Liver (tissue), 3 donors: ENCODE results near the gene LAMB4.

Experiments used
- CTCF ChIP-seq: fragments of 150-350 bp; IDR thresholded peaks from 2 replicates; pipeline ENCODE4 v1.5.1; 2017; ENCODE audit warnings: improper control_type of control experiment, low read depth, low read length; ENCODE audit not compliant: missing input control
- EGR1 ChIP-seq, 2 donors: IDR thresholded peaks; 2 replicates each; pipeline ENCODE4 v1.6.1; 2016 to 2018; ENCODE audit warnings: antibody characterized with exemption in 2 of 2, low read depth in 2 of 2
- FOXA1 ChIP-seq: IDR thresholded peaks from 2 replicates; pipeline ENCODE4 v1.6.1; 2016; ENCODE audit warnings: antibody characterized with exemption
- GABPA ChIP-seq, 2 donors: IDR thresholded peaks in 1 of 2; conservative IDR thresholded peaks in 1 of 2; 2 replicates each; pipeline ENCODE4 v1.6.1; 2016; ENCODE audit warnings: antibody characterized with exemption in 2 of 2, mild to moderate bottlenecking in 1 of 2, moderate library complexity in 1 of 2
- JUND ChIP-seq, 2 donors: IDR thresholded peaks; 2 replicates each; pipeline ENCODE4 v1.6.1; 2016; ENCODE audit warnings: antibody characterized with exemption in 2 of 2
- RAD21 ChIP-seq, 2 donors: IDR thresholded peaks; 2 replicates each; pipeline ENCODE4 v1.6.1; 2016; ENCODE audit warnings: antibody characterized with exemption in 2 of 2, mild to moderate bottlenecking in 2 of 2
- RXRA ChIP-seq, 2 donors: IDR thresholded peaks; 2 replicates each; pipeline ENCODE4 v1.6.1; 2017 to 2018; ENCODE audit warnings: antibody characterized with exemption in 2 of 2, mild to moderate bottlenecking in 1 of 2
- SP1 ChIP-seq: IDR thresholded peaks from 2 replicates; pipeline ENCODE4 v1.6.1; 2018; ENCODE audit warnings: antibody characterized with exemption, mild to moderate bottlenecking
- TAF1 ChIP-seq: conservative IDR thresholded peaks from 2 replicates; pipeline ENCODE4 v1.6.1; 2016; ENCODE audit warnings: antibody characterized with exemption, mild to moderate bottlenecking
- YY1 ChIP-seq: IDR thresholded peaks from 2 replicates; pipeline ENCODE4 v1.6.1; 2016; ENCODE audit warnings: antibody characterized with exemption, mild to moderate bottlenecking
- TF ChIP-seq, protein P1 (sequence below): IDR thresholded peaks from 2 replicates; pipeline ENCODE4 v1.6.1; 2016; ENCODE audit warnings: antibody characterized with exemption
- TF ChIP-seq, protein P2 (sequence below): IDR thresholded peaks from 2 replicates; pipeline ENCODE4 v1.6.1; 2016; ENCODE audit warnings: antibody characterized with exemption, mild to moderate bottlenecking
- TF ChIP-seq, protein P3 (sequence below): IDR thresholded peaks from 2 replicates; pipeline ENCODE4 v1.6.1; 2016; ENCODE audit warnings: antibody characterized with exemption
- TF ChIP-seq, protein P4 (sequence below): IDR thresholded peaks from 2 replicates; pipeline ENCODE4 v1.6.1; 2016; ENCODE audit warnings: antibody characterized with exemption
- donor health status: healthy.
- donor health status: healthy.

- TF ChIP-seq CTCF (no peak), YY1 (no peak), SP1 (no peak), EGR1 (IDR thresholded peaks at IDR 0.05; ENCODE audit: low read depth in 2 of 2) (no peak), GABPA (IDR thresholded peaks at IDR 0.05 in 1 of 2, conservative IDR thresholded peaks at IDR 0.05 in 1 of 2) (no peak), FOXA1 (no peak), RAD21 (IDR thresholded peaks at IDR 0.05) (no peak), TAF1 (no peak), RXRA (IDR thresholded peaks at IDR 0.05) (no peak), JUND (IDR thresholded peaks at IDR 0.05) (no peak)
- TF ChIP-seq, protein P1, sequence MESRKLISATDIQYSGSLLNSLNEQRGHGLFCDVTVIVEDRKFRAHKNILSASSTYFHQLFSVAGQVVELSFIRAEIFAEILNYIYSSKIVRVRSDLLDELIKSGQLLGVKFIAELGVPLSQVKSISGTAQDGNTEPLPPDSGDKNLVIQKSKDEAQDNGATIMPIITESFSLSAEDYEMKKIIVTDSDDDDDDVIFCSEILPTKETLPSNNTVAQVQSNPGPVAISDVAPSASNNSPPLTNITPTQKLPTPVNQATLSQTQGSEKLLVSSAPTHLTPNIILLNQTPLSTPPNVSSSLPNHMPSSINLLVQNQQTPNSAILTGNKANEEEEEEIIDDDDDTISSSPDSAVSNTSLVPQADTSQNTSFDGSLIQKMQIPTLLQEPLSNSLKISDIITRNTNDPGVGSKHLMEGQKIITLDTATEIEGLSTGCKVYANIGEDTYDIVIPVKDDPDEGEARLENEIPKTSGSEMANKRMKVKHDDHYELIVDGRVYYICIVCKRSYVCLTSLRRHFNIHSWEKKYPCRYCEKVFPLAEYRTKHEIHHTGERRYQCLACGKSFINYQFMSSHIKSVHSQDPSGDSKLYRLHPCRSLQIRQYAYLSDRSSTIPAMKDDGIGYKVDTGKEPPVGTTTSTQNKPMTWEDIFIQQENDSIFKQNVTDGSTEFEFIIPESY: no peak
- TF ChIP-seq, protein P2, sequence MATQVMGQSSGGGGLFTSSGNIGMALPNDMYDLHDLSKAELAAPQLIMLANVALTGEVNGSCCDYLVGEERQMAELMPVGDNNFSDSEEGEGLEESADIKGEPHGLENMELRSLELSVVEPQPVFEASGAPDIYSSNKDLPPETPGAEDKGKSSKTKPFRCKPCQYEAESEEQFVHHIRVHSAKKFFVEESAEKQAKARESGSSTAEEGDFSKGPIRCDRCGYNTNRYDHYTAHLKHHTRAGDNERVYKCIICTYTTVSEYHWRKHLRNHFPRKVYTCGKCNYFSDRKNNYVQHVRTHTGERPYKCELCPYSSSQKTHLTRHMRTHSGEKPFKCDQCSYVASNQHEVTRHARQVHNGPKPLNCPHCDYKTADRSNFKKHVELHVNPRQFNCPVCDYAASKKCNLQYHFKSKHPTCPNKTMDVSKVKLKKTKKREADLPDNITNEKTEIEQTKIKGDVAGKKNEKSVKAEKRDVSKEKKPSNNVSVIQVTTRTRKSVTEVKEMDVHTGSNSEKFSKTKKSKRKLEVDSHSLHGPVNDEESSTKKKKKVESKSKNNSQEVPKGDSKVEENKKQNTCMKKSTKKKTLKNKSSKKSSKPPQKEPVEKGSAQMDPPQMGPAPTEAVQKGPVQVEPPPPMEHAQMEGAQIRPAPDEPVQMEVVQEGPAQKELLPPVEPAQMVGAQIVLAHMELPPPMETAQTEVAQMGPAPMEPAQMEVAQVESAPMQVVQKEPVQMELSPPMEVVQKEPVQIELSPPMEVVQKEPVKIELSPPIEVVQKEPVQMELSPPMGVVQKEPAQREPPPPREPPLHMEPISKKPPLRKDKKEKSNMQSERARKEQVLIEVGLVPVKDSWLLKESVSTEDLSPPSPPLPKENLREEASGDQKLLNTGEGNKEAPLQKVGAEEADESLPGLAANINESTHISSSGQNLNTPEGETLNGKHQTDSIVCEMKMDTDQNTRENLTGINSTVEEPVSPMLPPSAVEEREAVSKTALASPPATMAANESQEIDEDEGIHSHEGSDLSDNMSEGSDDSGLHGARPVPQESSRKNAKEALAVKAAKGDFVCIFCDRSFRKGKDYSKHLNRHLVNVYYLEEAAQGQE: no peak
- TF ChIP-seq, protein P3, sequence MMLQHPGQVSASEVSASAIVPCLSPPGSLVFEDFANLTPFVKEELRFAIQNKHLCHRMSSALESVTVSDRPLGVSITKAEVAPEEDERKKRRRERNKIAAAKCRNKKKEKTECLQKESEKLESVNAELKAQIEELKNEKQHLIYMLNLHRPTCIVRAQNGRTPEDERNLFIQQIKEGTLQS: no peak
- TF ChIP-seq, protein P4, sequence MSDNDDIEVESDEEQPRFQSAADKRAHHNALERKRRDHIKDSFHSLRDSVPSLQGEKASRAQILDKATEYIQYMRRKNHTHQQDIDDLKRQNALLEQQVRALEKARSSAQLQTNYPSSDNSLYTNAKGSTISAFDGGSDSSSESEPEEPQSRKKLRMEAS: no peak
These were observed 75.6 kb downstream of the LAMB4 start for GRCh38 chr7:108054537-108054936.
